Ovary (tissue), 9 donors: Measurements from ENCODE around the gene LYSET. TPM values are rescaled to one million over a fixed set of nuclear protein-coding genes. Genes with fewer than 3 reads are reported as not detected.

Experiments
- DNase-seq, 5 donors: peaks; one replicate each; pipeline ENCODE4 v3.0.0-alpha.2; 2019 to 2020
- H3K27ac ChIP-seq, 2 donors: fragments of 200-600 bp; one replicate each; pipeline versions ENCODE4 v1.5.1 to v1.8.0; 2019 to 2022
- H3K27me3 ChIP-seq: fragments of 200-600 bp; one replicate; pipeline ENCODE4 v1.8.0; 2022
- H3K36me3 ChIP-seq: fragments of 200-600 bp; sonication (generic); one replicate; pipeline ENCODE4 v1.5.1; 2019
- H3K4me1 ChIP-seq: one replicate; pipeline ENCODE4 v1.8.1; 2013; ENCODE audit warnings: mild to moderate bottlenecking, moderate library complexity; ENCODE audit not compliant: insufficient read depth
- H3K4me3 ChIP-seq: fragments of 200-600 bp; sonication (generic); one replicate; pipeline ENCODE4 v1.5.1; 2017
- H3K9me3 ChIP-seq, 2 donors: fragments of 200-600 bp in 1 of 2; sonication (generic) in 1 of 2; one replicate each; pipeline versions ENCODE4 v1.5.1 to v1.8.1; 2013 to 2019; ENCODE audit warnings: mild to moderate bottlenecking in 1 of 2, moderate library complexity in 1 of 2
- CTCF ChIP-seq, 3 donors: fragments of 450-650 bp in 2 of 3; fragments of 200-600 bp in 1 of 3; IDR thresholded peaks; one replicate each; pipeline versions ENCODE4 v1.5.1 to v1.8.0; 2016 to 2022; ENCODE audit warnings: antibody characterized with exemption in 3 of 3, mild to moderate bottlenecking in 1 of 3
- EP300 ChIP-seq: sonication (generic); formaldehyde crosslinking; IDR thresholded peaks from one replicate; pipeline ENCODE4 v1.6.1; 2017; ENCODE audit warnings: antibody characterized with exemption
- POLR2A ChIP-seq: fragments of 450-650 bp; IDR thresholded peaks from one replicate; pipeline ENCODE4 v1.6.1; 2017; ENCODE audit warnings: antibody characterized with exemption, mild to moderate bottlenecking, moderate library complexity
- WGBS, 3 donors: extraction: QIAGEN DNeasy Blood & Tissue Kit in 1 of 3; methylation state at CpG; one replicate each; pipeline versions ENCODE4 v1.1.5 to v1.1.7; 2013 to 2017; 5-methylcytosine and 5-hydroxymethylcytosine counted together
- intact Hi-C, 4 donors: fragments of 100-400 bp; cut with DNase I; formaldehyde crosslinking; loops; one replicate each; pipeline versions ENCODE4 v1.11.0 to v1.15.1; 2022 to 2023
- polyA plus RNA-seq, 2 donors: library from polyadenylated mRNA; stranded (reverse); fragments of 200-250 nt in 1 of 2; fragments of 350-450 nt in 1 of 2; fragmentation: Illumina TruSeq in 1 of 2; extraction: RNeasy Lipid Tissue Mini Kit (QIAGEN cat#74804) in 1 of 2; gene quantifications; one replicate each; pipeline ENCODE4 v1.2.3, GENCODE V29; 2013 to 2014
- total RNA-seq, 7 donors: library from RNA; depleted of rRNA in 2 of 7; stranded (reverse); fragments of >200 nt in 2 of 7; fragmentation: NEBNext Ultra II Directional in 3 of 7; extraction: Animal tissue kit (Norgen Biotek cat#: 25700) in 3 of 7; gene quantifications; one replicate each; pipeline versions ENCODE4 v1.1.0 to v1.2.4, GENCODE V29; 2016 to 2023
- donor health status: DM: no; HTN: no; CAD: no; lungs with moderate emphysema.
- donor health status: DM: no; HTN: no; CAD: no.
- donor health status: Bipolar disorder and iron deficiency.
- donor health status: DM: yes; HTN: yes; CAD: no.
- donor health status: DM: no; HTN: no; CAD: no.
- donor health status: DM: yes; HTN: yes; CAD: no.

LYSET gene
- total and polyA plus RNA-seq, 9 donors, result 8.0 to 22.2 (median 17.0) TPM

GRCh38 chr14:93223565-93223964, 38.4 kb downstream of the LYSET start:
- H3K9me3 ChIP-seq, result no peaks in the 10 kb centered on the region
- WGBS, 3 donors, result 94 to 98% (median 97%) methylated on average over 25 to 27 of the region's 27 CpGs
- H3K36me3 ChIP-seq, result no peaks in the 10 kb centered on the region
- no peak for DNase-seq
- H3K27ac ChIP-seq, result no peak overlapping the region
- TF ChIP-seq POLR2A, result no peak
- no peak for TF ChIP-seq CTCF (IDR thresholded peaks at IDR 0.05)
- no peak for TF ChIP-seq EP300
- H3K4me3 ChIP-seq, result no peak overlapping the region
- intact Hi-C loops, result no loop called here
- no peaks in the 10 kb centered on the region for H3K4me1 ChIP-seq
- no peaks in the 10 kb centered on the region for H3K27me3 ChIP-seq

GRCh38 chr14:93228550-93228949, 43.4 kb downstream of the LYSET start:
- DNase-seq, result no peak
- no peaks in the 10 kb centered on the region for H3K27me3 ChIP-seq
- peaks cover 4% of the 10 kb centered on the region for H3K4me1 ChIP-seq
- 89 to 99% (median 96%) methylated on average over 8 of the region's 8 CpGs for WGBS, 3 donors
- H3K4me3 ChIP-seq, result no peak overlapping the region
- intact Hi-C loops, result no loop called here
- TF ChIP-seq CTCF (IDR thresholded peaks at IDR 0.05), result no peak
- TF ChIP-seq POLR2A, result no peak
- TF ChIP-seq EP300, result no peak
- H3K27ac ChIP-seq, result no peak overlapping the region
- H3K9me3 ChIP-seq, result no peaks in the 10 kb centered on the region
- no peaks in the 10 kb centered on the region for H3K36me3 ChIP-seq

- Histone ChIP-seq H3K27me3 (no peaks in the 10 kb centered on the region), H3K4me1 (peaks cover 4% of the 10 kb centered on the region), H3K27ac (no peak overlapping the region), H3K9me3 (no peaks in the 10 kb centered on the region), H3K4me3 (no peak overlapping the region), H3K36me3 (no peaks in the 10 kb centered on the region)
- 92 to 93% (median 92%) methylated on average over 16 of the region's 16 CpGs for WGBS, 3 donors
- intact Hi-C loops, result no loop called here
- no peak for TF ChIP-seq EP300
- no peak for TF ChIP-seq CTCF (IDR thresholded peaks at IDR 0.05)
- TF ChIP-seq POLR2A, result no peak
- no peak for DNase-seq
Measured at GRCh38 chr14:93230539-93230938, 45.4 kb downstream of the LYSET start.

- intact Hi-C loops, result no loop called here
- H3K9me3 ChIP-seq, result no peaks in the 10 kb centered on the region
- peak overlapping the region; percentile 33 for H3K4me3 ChIP-seq
- H3K27ac ChIP-seq, result no peak overlapping the region
- TF ChIP-seq POLR2A (no peak), EP300 (no peak), CTCF (IDR thresholded peaks at IDR 0.05) (no peak)
- no peaks in the 10 kb centered on the region for H3K36me3 ChIP-seq
- peaks cover 4% of the 10 kb centered on the region for H3K4me1 ChIP-seq
- peak in 3 of 5 donors; percentile 33 to 56 (median 50) for DNase-seq
- 26 to 54% (median 32%) methylated on average over 39 of the region's 39 CpGs for WGBS, 3 donors
- no peaks in the 10 kb centered on the region for H3K27me3 ChIP-seq
Measured at GRCh38 chr14:93231129-93231979, 46.2 kb downstream of the LYSET start.
